PC-3 (cell line): ENCODE measurements around the gene GPBAR1. TPM values are rescaled to one million over a fixed set of nuclear protein-coding genes. Genes with fewer than 3 reads are reported as not detected.

ENCODE experiments used
- ATAC-seq: fragments of 200-7000 bp; cut with Tn5 transposase; 2 replicates; pipeline ENCODE4 v1.9.1; 2020; ENCODE audit warnings: mild to moderate bottlenecking, moderate library complexity
- BruUV-seq: library from RNA; stranded (reverse); fragments of 400-500 nt; replicated peaks from 2 replicates; lab custom pipeline; 2021; lab: Mats Ljungman, UMichigan
- CTCF ChIA-PET: fragments of 300-600 bp; sonication (Branson Sonifier 250); formaldehyde crosslinking; loops from one replicate; lab custom pipeline; 2022; ENCODE audit warnings: antibody characterized with exemption; lab: Charles Lee
- POLR2A ChIA-PET: fragments of 300-600 bp; sonication (Branson Sonifier 250); formaldehyde crosslinking; loops from one replicate; lab custom pipeline; 2022; ENCODE audit warnings: antibody characterized with exemption; ENCODE audit not compliant: unreplicated experiment; lab: Charles Lee
- DNase-seq: peaks from one replicate; pipeline ENCODE4 v3.0.0-alpha.2; 2015
- H2AFZ ChIP-seq: fragments of 300-600 bp; sonication (generic); 2 replicates; pipeline ENCODE4 v1.6.0; 2016; ENCODE audit warnings: antibody characterized with exemption, low read length
- H3F3A ChIP-seq: fragments of 300-600 bp; sonication (generic); one replicate; pipeline ENCODE4 v1.6.0; 2017; ENCODE audit warnings: antibody characterized with exemption, low read length, control low read depth, mild to moderate bottlenecking; ENCODE audit not compliant: unreplicated experiment
- H3K27ac ChIP-seq: fragments of 300-600 bp; sonication (generic); 2 replicates; pipeline ENCODE4 v1.5.1; 2016; ENCODE audit warnings: mild to moderate bottlenecking, low read length
- H3K27me3 ChIP-seq: fragments of 300-600 bp; sonication (generic); 2 replicates; pipeline ENCODE4 v1.6.1; 2016; ENCODE audit warnings: low read length, mixed read lengths
- H3K36me3 ChIP-seq: fragments of 300-600 bp; sonication (generic); 2 replicates; pipeline ENCODE4 v1.6.1; 2016; ENCODE audit warnings: low read depth, mixed run types, low read length, mixed read lengths
- H3K4me1 ChIP-seq: fragments of 300-600 bp; sonication (generic); 2 replicates; pipeline ENCODE4 v1.5.1; 2016; ENCODE audit warnings: low read length; ENCODE audit not compliant: insufficient read depth
- H3K4me2 ChIP-seq: fragments of 300-600 bp; sonication (generic); 2 replicates; pipeline ENCODE4 v1.6.0; 2016; ENCODE audit warnings: low read length
- H3K4me3 ChIP-seq: fragments of 300-600 bp; sonication (generic); 2 replicates; pipeline ENCODE4 v1.5.1; 2016; ENCODE audit warnings: mild to moderate bottlenecking, low read length, mixed read lengths
- H3K79me2 ChIP-seq: fragments of 300-600 bp; sonication (generic); 2 replicates; pipeline ENCODE4 v1.6.1; 2017; ENCODE audit warnings: low read length, mixed read lengths
- H3K9ac ChIP-seq: fragments of 300-600 bp; sonication (generic); 2 replicates; pipeline ENCODE4 v1.6.0; 2016; ENCODE audit warnings: mild to moderate bottlenecking, low read length
- H3K9me2 ChIP-seq: fragments of 300-600 bp; sonication (generic); replicated peaks from 2 replicates; pipeline ENCODE4 v1.6.1; 2016; ENCODE audit warnings: mixed run types, low read length, mixed read lengths
- H3K9me3 ChIP-seq: fragments of 300-600 bp; sonication (generic); 2 replicates; pipeline ENCODE4 v1.6.1; 2016; ENCODE audit warnings: low read length, mixed read lengths
- H4K20me1 ChIP-seq: fragments of 300-600 bp; sonication (generic); 2 replicates; pipeline ENCODE4 v1.6.1; 2016; ENCODE audit warnings: low read length, mixed read lengths
- CTCF ChIP-seq: fragments of 300-600 bp; sonication (generic); conservative IDR thresholded peaks from 2 replicates; pipeline ENCODE4 v1.5.1; 2017; ENCODE audit warnings: antibody characterized with exemption, low read depth, mild to moderate bottlenecking, low read length
- EZH2 ChIP-seq: fragments of 300-600 bp; sonication (generic); IDR thresholded peaks from one replicate; pipeline ENCODE4 v1.6.1; 2017; ENCODE audit warnings: antibody characterized with exemption, mild to moderate bottlenecking, low read length; ENCODE audit not compliant: unreplicated experiment
- EZH2phosphoT487 ChIP-seq: fragments of 300-600 bp; sonication (generic); IDR thresholded peaks from 2 replicates; pipeline ENCODE4 v1.6.1; 2018; ENCODE audit warnings: mild to moderate bottlenecking, antibody characterized with exemption, low read length, borderline replicate concordance
- intact Hi-C: fragments of 100-400 bp; cut with micrococcal nuclease; formaldehyde crosslinking; loops from 2 replicates; pipeline ENCODE4 v1.9.0; 2023
- total RNA-seq: library from RNA; depleted of rRNA; stranded (reverse); fragments of >200 nt; gene quantifications from 2 replicates; pipeline ENCODE4 v1.2.3, GENCODE V29; 2014

GPBAR1 gene
- total RNA-seq, 1 experiment from 2014 or later = 0.18 TPM

- CTCF ChIA-PET = no interaction called here
- Histone ChIP-seq H3K27ac (no peak overlapping the region), H3K9ac (no peak overlapping the region), H3K9me2 (no peaks in the 10 kb centered on the region), H3K4me1 (no peaks in the 10 kb centered on the region), H3F3A (no peaks in the 10 kb centered on the region), H3K9me3 (no peaks in the 10 kb centered on the region), H3K4me3 (no peak overlapping the region), H2AFZ (no peak overlapping the region), H3K4me2 (no peak overlapping the region), H3K36me3 (peaks cover 17% of the 10 kb centered on the region), H4K20me1 (no peaks in the 10 kb centered on the region), H3K27me3 (no peaks in the 10 kb centered on the region), H3K79me2 (no peaks in the 10 kb centered on the region)
- POLR2A ChIA-PET = no interaction called here
- TF ChIP-seq CTCF (no peak), EZH2 (no peak), EZH2phosphoT487 (no peak)
- intact Hi-C loops = no loop called here
- DNase-seq (no peak), ATAC-seq (peak; percentile 28)
- BruUV-seq = no TSS peak
Observed at GRCh38 chr2:218259099-218259961, 1.5 kb upstream of the GPBAR1 start.

GRCh38 chr2:218260166-218260565, 649 bp upstream of the GPBAR1 start:
- DNase-seq = no peak
- TF ChIP-seq EZH2phosphoT487 (no peak), EZH2 (no peak), CTCF (no peak)
- Histone ChIP-seq H3K36me3 (peaks cover 10% of the 10 kb centered on the region), H3K27me3 (no peaks in the 10 kb centered on the region), H3K4me2 (no peak overlapping the region), H3F3A (no peaks in the 10 kb centered on the region), H3K9ac (no peak overlapping the region), H3K9me3 (no peaks in the 10 kb centered on the region), H3K79me2 (no peaks in the 10 kb centered on the region), H4K20me1 (no peaks in the 10 kb centered on the region), H2AFZ (no peak overlapping the region), H3K4me1 (no peaks in the 10 kb centered on the region), H3K9me2 (no peaks in the 10 kb centered on the region), H3K4me3 (no peak overlapping the region), H3K27ac (no peak overlapping the region)
- ChIA-PET POLR2A (no interaction called here), CTCF (no interaction called here)
- ATAC-seq = no peak
- intact Hi-C loops = no loop called here
- BruUV-seq = no TSS peak
